D721Med (cell line): Measurements from ENCODE around the gene CORT.

Experiments
- DNase-seq: peaks from one replicate; pipeline ENCODE4 v3.0.0; 2011; ENCODE audit warnings: low spot score; ENCODE audit not compliant: insufficient read length
- FAIRE-seq: peaks from 2 replicates; lab custom pipeline; 2011; peaks lifted over from hg19 to GRCh38; lab: Jason Lieb, UNC
- CTCF ChIP-seq: IDR thresholded peaks from 2 replicates; pipeline ENCODE4 v1.5.1; 2012; ENCODE audit warnings: mild to moderate bottlenecking, control low read depth; ENCODE audit not compliant: insufficient read depth; ENCODE audit errors: missing control alignments

CORT gene

GRCh38 chr1:10440794-10441193 lies 9.0 kb upstream of the CORT start:
- FAIRE-seq, result no peak
- no peak for TF ChIP-seq CTCF
- no peak for DNase-seq

- FAIRE-seq (no peak), DNase-seq (no peak)
- no peak for TF ChIP-seq CTCF
These were observed 5.6 kb upstream of the CORT start for GRCh38 chr1:10444248-10444647.

GRCh38 chr1:10444795-10445397 lies 4.9 kb upstream of the CORT start:
- FAIRE-seq, result no peak

GRCh38 chr1:10446790-10447422 lies 2.9 kb upstream of the CORT start:
- TF ChIP-seq CTCF, result no peak
- no peak for FAIRE-seq
- DNase-seq, result no peak

More at GRCh38 chr1:10444795-10445397, 4.9 kb upstream of the CORT start:
- no peak for DNase-seq
- TF ChIP-seq CTCF, result no peak

- FAIRE-seq, result no peak
- no peak for TF ChIP-seq CTCF
- DNase-seq, result no peak
These were observed 454 bp downstream of the CORT start for GRCh38 chr1:10450156-10450814.

GRCh38 chr1:10450836-10451235 lies 1.0 kb downstream of the CORT start:
- no peak for TF ChIP-seq CTCF
- FAIRE-seq (no peak), DNase-seq (no peak)

- no peak for DNase-seq
- no peak for TF ChIP-seq CTCF
- FAIRE-seq, result no peak
These were observed 1.5 kb downstream of the CORT start for GRCh38 chr1:10451287-10451686.
